Kasumi-1 (cell line): ENCODE results near the gene MRTO4.
"Not testable (repeated sequence)": the region's sequence is repeated elsewhere in the genome, so short reads cannot be mapped to it uniquely, and the experiment has no call there.

Experiments
- DNase-seq, 2 experiments: peaks; one replicate each; lab custom pipeline; 2025; lab: John Stamatoyannopoulos, UW

MRTO4 gene

GRCh38 chr1:19270343-19270730, 18.7 kb downstream of the MRTO4 start:
- DNase-seq, result not testable (repeated sequence)

GRCh38 chr1:19272064-19272463, 20.5 kb downstream of the MRTO4 start:
- no peak for DNase-seq

DNA sequence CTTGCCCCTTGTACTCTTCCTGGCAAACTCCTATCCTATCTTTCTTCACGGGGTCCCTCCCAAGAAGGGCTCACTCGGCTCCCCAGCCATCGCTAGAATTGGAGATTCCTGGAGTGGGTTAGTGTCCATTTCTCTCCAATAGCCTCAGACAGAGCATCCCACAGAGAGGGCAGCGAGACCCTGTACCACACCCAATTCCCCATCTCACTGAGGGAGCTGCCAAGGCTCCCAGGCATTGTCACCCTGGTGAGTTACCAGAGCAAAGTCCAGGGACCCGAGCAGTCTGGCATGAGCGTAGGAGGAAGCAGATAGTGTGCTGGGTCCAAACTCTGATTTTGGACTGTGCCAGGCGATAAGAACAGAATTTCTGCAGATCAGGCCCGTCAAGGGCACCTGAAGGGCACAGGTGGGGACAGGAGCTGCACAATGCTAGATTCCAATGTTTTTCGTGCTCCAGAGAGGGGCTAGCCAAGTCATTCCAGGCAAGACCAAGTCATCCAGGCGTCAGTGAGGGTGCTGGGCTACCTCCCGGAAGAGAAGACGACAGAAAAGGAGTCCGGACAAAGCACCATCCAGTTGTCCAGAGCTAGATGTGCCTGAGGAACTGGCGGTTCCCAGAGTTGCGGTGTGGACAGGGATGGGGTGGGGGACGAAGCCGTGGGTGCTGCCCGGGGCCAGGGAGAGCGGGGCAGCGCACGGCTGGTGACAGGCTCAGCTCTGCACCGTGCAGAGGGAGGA, 21.7 kb downstream of the MRTO4 start:
- no peak for DNase-seq

DNA sequence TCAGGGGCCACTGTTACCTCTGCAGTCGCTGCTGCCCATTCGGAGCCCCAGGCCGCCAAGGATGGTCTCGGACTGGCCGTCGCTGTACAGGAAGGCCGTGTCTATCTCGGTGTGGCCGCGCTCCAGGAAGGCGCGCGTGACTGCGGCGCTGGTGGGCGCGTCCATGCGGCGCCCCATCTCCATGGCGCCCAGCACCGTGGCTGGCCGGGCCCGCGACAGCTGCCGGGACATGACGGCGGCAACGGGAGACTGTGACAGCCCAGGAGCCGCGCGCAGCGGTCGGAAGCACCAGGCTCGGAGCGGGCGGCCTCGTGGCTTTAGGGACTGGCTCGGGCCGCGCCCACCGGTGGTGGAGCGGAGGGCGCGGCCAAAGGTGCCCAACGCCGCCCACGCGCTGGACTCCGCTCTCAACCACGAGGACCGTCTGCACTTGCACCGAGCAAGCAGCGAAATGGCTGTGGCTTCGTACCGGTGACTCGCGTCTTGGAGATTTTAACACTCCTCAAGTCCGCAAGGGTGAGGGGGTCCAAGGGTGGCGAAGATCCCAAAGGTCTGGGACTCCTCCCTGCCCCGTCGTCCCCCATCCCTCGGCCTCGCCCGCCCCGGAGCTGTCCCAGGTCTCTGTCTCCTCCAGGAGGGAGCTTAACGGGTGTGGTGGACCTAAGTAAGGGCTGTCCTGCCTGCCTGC, 22.4 kb downstream of the MRTO4 start:
- not testable (repeated sequence) for DNase-seq

DNA sequence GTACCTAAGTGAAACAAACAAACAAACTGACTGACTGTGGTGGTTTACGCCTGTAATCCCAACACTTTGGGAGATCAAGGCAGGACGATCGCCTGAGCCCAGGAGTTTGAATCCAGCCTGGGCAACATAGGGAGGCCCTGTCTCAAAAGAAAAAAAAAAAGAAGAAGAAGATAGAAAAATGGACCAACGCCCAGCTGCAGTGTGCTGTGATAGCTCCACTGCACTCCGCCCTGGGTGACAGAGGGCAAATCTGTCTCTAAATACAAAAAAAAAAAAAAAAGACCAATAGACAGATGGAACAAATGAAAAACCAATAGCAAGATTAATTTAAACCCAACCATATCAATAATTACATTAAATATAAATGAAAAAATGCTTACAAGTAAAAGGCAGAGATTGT, 23.0 kb downstream of the MRTO4 start:
- DNase-seq, result no peak

- no peak for DNase-seq
Measured at GRCh38 chr1:19283891-19284290, 32.3 kb downstream of the MRTO4 start.

GRCh38 chr1:19284881-19285280, 33.3 kb downstream of the MRTO4 start:
- no peak for DNase-seq

GRCh38 chr1:19285366-19285765, 33.8 kb downstream of the MRTO4 start:
- DNase-seq, result not testable (repeated sequence)

DNA sequence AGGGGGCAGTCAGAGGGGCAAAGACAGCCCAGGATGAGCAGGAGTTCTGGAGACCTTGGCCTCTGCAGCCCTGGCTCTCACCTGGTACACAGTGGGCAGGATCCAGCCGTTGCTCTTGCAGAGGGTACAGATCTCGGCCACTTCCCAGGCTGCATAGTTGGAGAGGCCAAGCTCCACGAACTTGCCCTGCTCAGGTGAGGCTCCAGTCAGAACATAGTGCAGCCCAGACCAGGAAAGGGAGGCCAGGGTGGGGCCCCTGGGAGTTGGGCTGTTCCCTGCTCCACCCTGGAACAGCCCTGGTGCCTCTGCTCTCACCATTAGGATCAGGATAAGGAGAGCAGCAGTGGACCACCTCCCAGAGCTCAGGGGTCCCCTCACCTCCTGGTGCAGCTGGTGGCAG, 34.2 kb downstream of the MRTO4 start:
- not testable (repeated sequence) for DNase-seq

- DNase-seq, result no peak
Measured at GRCh38 chr1:19287436-19288185, 36.0 kb downstream of the MRTO4 start.

GRCh38 chr1:19288324-19289241, 37.0 kb downstream of the MRTO4 start, which contains the start of gene AKR7A3:
Gene AKR7A3, minus strand, starts transcription at chr1:19288770. Its CDS starts 61 bp downstream, at chr1:19288709.
- not testable (repeated sequence) for DNase-seq

GRCh38 chr1:19289244-19289643, 37.6 kb downstream of the MRTO4 start:
- DNase-seq, result no peak

DNA sequence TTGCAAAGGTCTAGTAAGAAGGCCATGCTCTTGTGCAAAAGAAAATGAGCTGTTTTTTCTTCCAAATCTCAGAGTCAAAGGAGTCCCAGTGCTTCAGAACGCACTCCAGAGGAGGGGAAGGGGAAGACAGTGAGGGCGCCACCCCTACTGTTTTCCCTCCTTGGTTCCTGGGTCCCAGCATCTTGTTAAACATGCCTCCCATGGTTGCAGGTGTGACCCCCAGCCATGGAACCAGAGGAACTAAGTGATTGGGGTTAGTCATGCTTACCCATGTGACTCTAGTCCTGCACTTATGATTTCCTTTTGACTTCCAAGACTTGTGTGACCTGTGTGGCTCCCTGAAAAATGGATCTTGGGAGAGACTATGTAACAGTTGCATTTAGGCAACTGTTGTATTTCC, 43.0 kb downstream of the MRTO4 start:
- DNase-seq, result no peak

GRCh38 chr1:19300211-19300610, 48.6 kb downstream of the MRTO4 start:
- no peak for DNase-seq

GRCh38 chr1:19304081-19304480, 52.5 kb downstream of the MRTO4 start:
- DNase-seq, result not testable (repeated sequence)

GRCh38 chr1:19305880-19306279, 54.3 kb downstream of the MRTO4 start:
- no peak for DNase-seq

GRCh38 chr1:19306941-19307340, 55.3 kb downstream of the MRTO4 start:
- no peak for DNase-seq

- no peak for DNase-seq
Measured at GRCh38 chr1:19307794-19308508, 56.3 kb downstream of the MRTO4 start.

GRCh38 chr1:19308509-19308907, 56.9 kb downstream of the MRTO4 start:
- DNase-seq, result no peak

- DNase-seq, result no peak
Measured at GRCh38 chr1:19309123-19309813, 57.7 kb downstream of the MRTO4 start.
